ENCODE measurements around the gene FNDC10.
"Not testable (repeated sequence)": the region's sequence is repeated elsewhere in the genome, so short reads cannot be mapped to it uniquely, and the experiment has no call there.

GRCh38 chr1:1637479-1637875 lies 37.5 kb upstream of the FNDC10 start:
- not testable (repeated sequence) for TF ChIP-seq CTCF, POLR2A (IDR thresholded peaks at IDR 0.05)
